Fibroblast of villous mesenchyme (primary cell): ENCODE results near the gene TMEM45A. TPM values are rescaled to one million over a fixed set of nuclear protein-coding genes. Genes with fewer than 3 reads are reported as not detected.

Source experiments
- DNase-seq: peaks from one replicate; pipeline ENCODE4 v3.0.0-alpha.2; 2010; ENCODE audit warnings: low read depth
- H3K4me3 ChIP-seq: 2 replicates; pipeline ENCODE4 v1.5.1; 2011; ENCODE audit warnings: low read depth, mild to moderate bottlenecking, low read length
- total RNA-seq: library from RNA; depleted of rRNA; stranded (reverse); fragments of >200 nt; gene quantifications from 2 replicates; pipeline ENCODE4 v1.2.3, GENCODE V29; 2012
- TF ChIP-seq, protein P1 (sequence below): IDR thresholded peaks from 2 replicates; pipeline ENCODE4 v1.5.1; 2012; ENCODE audit warnings: low read depth, mild to moderate bottlenecking, low read length; ENCODE audit not compliant: insufficient read depth

Gene TMEM45A
- total RNA-seq, 1 donor = 53.1 TPM

DNA sequence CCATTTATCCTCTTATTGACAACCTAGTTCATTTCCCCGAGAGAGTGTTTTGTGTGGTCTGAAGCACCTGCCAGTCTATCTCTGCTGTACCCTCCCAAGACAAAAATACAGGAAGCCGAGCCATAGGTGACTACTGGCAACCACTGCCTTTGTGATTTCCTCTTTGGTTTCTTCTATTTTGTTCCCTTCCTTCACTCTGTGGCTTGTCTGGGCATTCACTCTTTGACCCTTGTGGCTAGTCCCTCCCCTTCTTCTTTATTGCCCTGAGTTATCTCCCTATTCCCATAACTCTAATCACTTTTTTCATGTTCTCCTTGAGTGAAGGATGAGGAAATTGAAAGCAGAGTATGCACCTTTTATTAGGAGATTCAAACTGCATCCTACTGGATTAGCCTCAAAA lies 116.9 kb downstream of the TMEM45A start, which contains the start of gene ADGRG7:
Gene ADGRG7, plus strand, starts transcription at position 297 of the 400 bp plus-strand sequence. CDS start 256 bp downstream, outside the sequence.
- DNase-seq = no peak
- no peak within 1 kb of the TSS for H3K4me3 ChIP-seq
- TF ChIP-seq, protein P1, sequence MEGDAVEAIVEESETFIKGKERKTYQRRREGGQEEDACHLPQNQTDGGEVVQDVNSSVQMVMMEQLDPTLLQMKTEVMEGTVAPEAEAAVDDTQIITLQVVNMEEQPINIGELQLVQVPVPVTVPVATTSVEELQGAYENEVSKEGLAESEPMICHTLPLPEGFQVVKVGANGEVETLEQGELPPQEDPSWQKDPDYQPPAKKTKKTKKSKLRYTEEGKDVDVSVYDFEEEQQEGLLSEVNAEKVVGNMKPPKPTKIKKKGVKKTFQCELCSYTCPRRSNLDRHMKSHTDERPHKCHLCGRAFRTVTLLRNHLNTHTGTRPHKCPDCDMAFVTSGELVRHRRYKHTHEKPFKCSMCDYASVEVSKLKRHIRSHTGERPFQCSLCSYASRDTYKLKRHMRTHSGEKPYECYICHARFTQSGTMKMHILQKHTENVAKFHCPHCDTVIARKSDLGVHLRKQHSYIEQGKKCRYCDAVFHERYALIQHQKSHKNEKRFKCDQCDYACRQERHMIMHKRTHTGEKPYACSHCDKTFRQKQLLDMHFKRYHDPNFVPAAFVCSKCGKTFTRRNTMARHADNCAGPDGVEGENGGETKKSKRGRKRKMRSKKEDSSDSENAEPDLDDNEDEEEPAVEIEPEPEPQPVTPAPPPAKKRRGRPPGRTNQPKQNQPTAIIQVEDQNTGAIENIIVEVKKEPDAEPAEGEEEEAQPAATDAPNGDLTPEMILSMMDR = no peak

DNA sequence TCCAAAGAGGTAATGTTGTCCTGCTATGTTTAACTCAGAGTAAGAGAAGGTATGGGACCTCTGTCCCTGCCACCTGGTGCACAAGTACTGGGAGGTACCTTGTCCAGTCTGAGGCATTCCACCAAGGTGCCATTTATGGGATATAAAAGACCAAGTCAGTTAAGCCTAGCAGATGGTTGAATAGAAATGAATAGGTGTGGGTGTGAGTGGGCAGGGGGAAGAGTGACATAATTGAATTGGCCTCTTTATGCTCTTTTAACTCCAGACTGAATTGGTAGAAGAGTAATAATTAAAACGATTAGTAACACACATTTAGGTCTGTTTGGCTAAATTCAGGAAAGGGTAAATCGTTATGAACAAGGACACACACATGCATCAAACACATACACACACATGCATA lies 117.5 kb downstream of the TMEM45A start:
- TF ChIP-seq, protein P1 = no peak
- no peak for DNase-seq

DNA sequence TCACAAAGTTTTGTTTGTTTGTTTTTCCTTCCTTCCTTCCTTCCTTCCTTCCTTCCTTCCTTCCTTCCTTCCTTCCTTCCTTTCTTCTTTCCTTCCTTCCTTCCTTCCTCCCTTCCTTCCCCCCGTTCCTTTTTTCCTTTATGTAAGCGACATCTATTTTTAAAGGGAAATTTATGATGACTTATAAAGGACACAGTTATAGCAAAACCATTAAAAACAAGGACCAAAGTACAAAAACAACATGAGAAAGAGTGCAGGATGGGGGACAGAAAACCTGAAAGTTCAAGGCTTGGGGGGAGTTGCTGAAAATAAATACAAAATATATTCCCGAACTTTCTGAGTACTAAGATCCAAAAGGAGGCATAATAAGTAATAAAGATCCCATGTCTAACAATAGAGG lies 118.8 kb downstream of the TMEM45A start:
- DNase-seq = no peak
- H3K4me3 ChIP-seq = no peak overlapping the region
- TF ChIP-seq, protein P1 = no peak

More for the DNA sequence above, 117.5 kb downstream of the TMEM45A start:
- no peak overlapping the region for H3K4me3 ChIP-seq

DNA sequence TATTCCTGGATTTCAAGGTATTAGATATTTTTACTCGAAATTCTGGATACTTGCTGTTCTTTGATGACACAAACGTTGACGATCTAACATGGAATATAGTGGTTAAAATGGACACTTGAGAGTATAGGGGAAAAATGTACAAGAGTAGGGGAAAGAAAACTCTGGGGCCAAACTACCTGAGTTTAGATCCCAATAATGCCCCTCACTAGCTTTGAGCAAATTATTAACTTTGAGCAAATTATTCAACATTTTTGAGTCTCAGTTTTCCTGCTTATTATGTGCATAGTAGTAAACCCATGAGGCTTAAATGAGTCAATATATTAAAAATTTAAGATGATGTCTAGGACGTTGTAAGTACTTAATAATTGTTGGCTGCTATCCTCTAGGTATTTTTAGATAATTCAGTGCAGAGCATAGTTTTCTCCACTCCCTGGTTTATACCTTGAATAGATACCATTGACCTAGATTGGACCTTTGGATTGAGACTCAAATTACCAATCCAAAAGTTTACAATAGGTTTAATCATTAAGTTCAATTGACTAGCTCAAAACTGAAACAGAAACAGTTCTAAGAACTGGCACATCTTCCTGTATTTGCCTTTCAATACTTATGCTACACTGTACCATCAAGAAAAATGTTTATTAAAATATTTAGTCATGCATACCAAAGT lies 121.4 kb downstream of the TMEM45A start:
- no peak overlapping the region for H3K4me3 ChIP-seq
- no peak for DNase-seq
- TF ChIP-seq, protein P1 = no peak

- TF ChIP-seq, protein P1 = no peak
- H3K4me3 ChIP-seq = no peak overlapping the region
- no peak for DNase-seq
Observed at GRCh38 chr3:100614941-100615340, 122.5 kb downstream of the TMEM45A start.

GRCh38 chr3:100615684-100616083 lies 123.3 kb downstream of the TMEM45A start:
- no peak overlapping the region for H3K4me3 ChIP-seq
- DNase-seq = peak; percentile 15
- TF ChIP-seq, protein P1 = no peak

GRCh38 chr3:100621251-100621650 lies 128.8 kb downstream of the TMEM45A start:
- no peak overlapping the region for H3K4me3 ChIP-seq
- no peak for DNase-seq
- TF ChIP-seq, protein P1 = no peak
